Left ventricle myocardium superior (tissue), 1 donor: ENCODE results near the gene NFKBIA. TPM values are rescaled to one million over a fixed set of nuclear protein-coding genes. Genes with fewer than 3 reads are reported as not detected.
"Not testable (repeated sequence)": the region's sequence is repeated elsewhere in the genome, so short reads cannot be mapped to it uniquely, and the experiment has no call there.

Experiments used
- ATAC-seq: fragments of 200-7000 bp; cut with Tn5 transposase; one replicate; pipeline ENCODE4 v1.9.1; 2020; ENCODE audit warnings: mild to moderate bottlenecking, moderate library complexity
- DNase-seq: peaks from one replicate; pipeline ENCODE4 v3.0.0-alpha.2; 2020
- intact Hi-C: fragments of 100-400 bp; cut with micrococcal nuclease; formaldehyde crosslinking; loops from one replicate; pipeline ENCODE4 v1.11.0; 2022
- total RNA-seq: library from RNA; stranded (reverse); fragmentation: NEBNext Ultra II Directional; extraction: Animal tissue kit (Norgen Biotek cat#: 25700); gene quantifications from one replicate; pipeline ENCODE4 v1.2.1, GENCODE V29; 2021
- donor health status: DM: no; HTN: yes; CAD: no; lungs with severe emphysema.

The NFKBIA gene
- total RNA-seq, 1 donor from 2014 or later: 96.4 TPM

DNA sequence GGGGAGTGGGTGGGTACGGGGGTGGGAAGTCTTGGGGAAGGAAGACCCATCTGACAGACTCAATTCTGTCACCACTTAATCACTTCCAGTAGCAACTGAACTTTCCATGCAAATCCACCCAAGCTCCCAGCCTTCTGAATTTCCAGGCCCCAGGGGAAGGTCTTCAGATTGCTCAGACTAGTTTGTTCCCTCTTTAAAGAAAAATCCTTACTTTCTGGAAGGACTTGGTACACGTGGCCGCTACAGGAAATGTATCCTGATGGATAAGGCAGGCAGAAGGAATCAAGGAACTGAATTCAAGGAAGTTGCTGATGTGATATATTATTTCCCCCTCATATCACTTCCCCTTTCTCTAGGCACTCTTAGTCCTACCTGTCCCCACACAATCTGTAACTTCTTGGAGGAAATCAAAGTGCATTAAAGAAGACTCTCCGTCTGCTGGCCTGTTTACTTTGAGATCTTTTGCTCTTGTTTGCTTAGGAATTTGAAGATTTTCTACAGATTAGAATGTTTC, 6.4 kb downstream of the NFKBIA start:
- ATAC-seq: peak; percentile 31
- DNase-seq: no peak
- intact Hi-C loops: no loop called here

DNA sequence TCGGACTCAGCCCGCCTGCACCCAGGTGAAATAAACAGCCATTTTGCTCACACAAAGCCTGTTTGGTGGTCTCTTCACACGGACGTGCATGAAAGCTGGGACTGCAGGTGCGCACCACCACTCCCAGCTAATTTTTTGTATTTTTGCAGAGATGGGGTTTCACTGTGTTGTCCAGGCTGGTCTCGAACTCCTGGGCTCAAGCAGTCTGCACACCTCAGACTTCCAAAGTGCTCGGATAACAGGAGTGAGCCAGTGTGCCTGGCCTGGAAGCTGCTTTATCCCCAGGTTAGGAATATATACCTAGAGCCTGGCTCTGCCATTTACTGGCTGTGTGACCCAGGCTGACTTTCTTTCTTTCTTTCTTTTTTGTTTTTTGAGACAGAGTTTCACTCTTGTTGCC, 7.9 kb downstream of the NFKBIA start:
- intact Hi-C loops, DNase-seq: not testable (repeated sequence)

DNA sequence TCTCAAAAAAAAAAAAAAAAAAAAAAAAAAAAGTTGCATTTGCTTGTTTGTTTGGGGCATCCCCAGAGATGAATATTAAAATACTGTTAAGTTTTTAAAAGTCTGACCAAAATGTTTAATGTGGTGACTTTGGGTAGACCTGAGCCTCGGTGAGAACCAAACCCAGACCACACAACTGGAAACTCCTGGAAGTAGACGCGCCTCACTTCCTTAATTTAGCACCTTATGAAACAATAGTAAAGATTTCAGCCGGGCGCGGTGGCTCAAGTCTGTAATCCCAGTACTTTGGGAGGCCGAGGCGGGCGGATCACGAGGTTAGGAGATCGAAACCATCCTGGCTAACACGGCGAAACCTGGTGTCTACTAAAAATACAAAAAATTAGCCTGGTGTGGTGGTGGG, 9.3 kb downstream of the NFKBIA start:
- ATAC-seq: no peak
- no peak for DNase-seq
- intact Hi-C loops: no loop called here

More for the DNA sequence above, 7.9 kb downstream of the NFKBIA start:
- not testable (repeated sequence) for ATAC-seq

DNA sequence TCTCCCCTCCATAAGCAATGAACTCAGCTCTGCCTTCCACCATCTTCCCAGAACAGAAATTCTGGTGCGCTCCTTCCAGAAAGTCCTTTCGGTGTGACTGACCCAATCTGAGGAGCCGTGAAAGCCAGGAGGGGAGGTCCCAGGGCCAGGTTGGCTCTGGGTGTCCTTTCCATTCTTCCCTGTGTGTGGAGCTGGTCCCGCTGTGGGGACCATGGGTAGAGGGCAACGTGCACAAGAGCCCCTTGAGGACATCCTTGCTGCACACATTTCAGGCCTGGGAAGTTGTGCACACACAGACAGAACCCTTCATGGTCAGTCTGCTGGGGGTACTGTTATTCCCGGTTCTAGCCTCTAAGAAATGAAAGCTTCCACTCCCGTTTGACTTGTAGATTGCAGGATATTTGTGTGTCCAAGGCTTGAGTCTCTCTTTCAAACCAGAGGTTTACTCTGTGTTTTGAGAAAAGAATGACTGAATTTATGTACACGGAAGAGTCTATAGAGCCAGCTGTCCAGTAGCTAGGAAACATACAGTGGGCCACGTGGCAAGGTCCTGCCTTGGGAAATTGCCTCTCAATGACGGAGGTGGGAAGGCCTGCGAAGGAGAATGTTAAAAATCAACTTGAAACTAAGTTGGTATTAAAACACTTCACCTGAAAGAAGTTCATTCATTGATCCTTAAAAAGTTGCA, 10.1 kb downstream of the NFKBIA start:
- intact Hi-C loops: no loop called here
- no peak for DNase-seq

DNA sequence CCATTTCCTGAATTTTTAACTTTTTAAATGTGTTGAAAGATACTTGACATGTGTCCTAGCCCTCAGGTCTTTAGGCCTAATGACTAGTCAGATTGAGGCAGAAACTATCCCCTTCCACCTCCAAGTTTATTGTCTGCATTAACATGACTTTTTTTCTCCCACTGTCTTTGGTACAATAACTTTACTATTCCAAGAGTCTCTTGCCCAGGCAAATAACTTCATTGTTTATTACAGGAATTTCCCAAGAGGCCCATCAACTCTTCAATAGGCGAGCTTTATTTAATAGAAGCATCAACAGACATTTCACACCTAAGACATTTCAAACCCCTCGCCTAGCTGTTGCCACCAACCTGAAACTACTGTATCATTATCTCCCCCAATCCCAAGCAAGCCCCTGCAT, 10.7 kb downstream of the NFKBIA start:
- no peak for DNase-seq
- intact Hi-C loops: no loop called here
- ATAC-seq: no peak

More for the DNA sequence above, 10.1 kb downstream of the NFKBIA start:
- no peak for ATAC-seq

DNA sequence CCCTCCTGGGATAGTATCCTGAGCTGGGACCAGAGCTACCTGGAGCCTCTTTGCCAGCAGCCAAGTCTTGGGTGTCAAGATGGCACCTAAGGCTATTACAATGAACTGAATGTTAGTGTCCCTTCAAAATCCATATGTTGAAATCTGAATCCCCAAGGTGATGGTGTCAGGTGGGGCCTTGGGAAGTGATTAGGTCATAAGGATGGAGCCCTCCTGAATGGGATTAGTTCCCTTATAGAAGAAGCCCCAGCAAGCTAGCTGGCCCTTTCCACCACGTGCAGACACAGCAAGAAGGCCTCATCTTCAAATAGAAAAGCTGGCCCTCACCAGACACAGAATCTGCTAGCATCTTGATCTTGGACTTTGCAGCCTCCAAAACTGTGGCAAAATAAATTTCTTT, 12.4 kb downstream of the NFKBIA start:
- no peak for ATAC-seq
- intact Hi-C loops: no loop called here

DNA sequence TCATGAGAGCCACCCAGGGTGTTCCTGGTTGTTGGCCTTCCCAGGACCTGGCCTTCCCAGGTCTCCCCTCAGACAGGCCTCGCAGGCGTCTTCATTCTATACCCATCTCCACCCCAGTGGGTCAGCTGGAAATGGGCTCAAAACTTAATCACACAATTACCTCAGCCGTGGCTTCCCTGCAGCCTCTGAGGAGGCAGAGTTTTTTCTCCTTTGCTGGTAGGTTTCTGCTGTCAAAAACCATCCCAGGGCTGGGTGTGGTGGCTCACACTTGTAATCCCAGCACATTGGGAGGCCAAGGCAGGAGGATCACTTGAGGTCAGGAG, 13.2 kb downstream of the NFKBIA start:
- no peak for DNase-seq

More for the DNA sequence above, 12.4 kb downstream of the NFKBIA start:
- DNase-seq: no peak

DNA sequence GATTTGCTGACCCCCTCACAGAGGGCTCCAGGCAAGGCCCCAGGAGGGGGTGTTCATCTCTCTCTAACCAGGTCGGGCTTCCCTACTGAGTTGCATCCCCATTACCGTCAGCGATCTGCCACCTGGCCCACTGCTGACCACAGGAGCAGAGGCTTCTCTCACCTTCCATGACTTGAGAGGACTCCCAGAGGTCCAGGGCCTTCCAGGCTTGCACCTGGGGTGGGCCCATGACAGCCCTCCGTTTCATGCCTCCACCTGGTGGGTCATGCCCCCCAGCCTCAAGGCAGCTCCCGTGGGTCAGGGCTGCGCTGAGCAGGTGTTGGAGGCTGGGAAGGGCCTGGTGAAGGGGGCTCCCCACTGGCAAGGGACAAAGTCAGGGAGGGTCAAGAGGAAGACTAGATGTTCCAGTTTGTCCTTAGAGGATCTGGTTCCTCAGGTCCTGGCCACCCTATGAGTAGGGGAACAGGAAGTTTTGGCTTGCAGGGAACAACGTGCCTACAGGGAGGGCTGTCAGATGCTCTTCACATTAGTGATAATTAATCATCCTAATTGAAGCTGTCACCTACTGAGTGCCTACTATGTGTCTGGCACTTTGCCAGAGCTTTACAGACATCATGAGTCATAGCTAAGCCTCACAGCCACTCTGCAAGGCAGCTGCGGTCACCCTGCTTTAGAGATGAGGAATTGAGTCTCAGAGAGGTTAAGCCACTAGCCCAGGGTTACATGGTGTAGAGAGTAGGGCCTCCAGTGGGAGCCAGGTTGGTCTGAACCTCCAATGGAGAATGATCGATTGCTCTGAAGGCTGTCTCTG, 13.8 kb downstream of the NFKBIA start:
- DNase-seq (no peak), ATAC-seq (no peak)
- intact Hi-C loops: no loop called here

More for the DNA sequence above, 13.2 kb downstream of the NFKBIA start:
- intact Hi-C loops: no loop called here
- no peak for ATAC-seq

DNA sequence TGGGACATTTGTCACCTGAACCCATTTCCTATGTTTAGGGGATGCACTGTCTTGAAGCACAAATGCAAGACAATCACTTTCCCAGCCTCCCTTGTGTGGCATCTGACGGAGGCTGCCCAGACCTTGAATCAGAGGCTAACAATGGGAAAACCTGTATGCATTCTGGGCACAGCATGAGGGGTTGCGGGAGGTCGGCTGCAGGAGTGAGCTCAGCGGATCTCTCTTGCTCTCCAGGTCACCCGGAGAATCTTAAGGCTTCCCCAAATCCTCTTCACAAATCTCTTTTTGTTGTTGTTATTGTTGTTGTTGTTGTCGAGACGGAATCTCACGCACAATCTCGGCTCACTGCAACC, 15.3 kb downstream of the NFKBIA start:
- no peak for DNase-seq
- ATAC-seq: no peak
- intact Hi-C loops: no loop called here

DNA sequence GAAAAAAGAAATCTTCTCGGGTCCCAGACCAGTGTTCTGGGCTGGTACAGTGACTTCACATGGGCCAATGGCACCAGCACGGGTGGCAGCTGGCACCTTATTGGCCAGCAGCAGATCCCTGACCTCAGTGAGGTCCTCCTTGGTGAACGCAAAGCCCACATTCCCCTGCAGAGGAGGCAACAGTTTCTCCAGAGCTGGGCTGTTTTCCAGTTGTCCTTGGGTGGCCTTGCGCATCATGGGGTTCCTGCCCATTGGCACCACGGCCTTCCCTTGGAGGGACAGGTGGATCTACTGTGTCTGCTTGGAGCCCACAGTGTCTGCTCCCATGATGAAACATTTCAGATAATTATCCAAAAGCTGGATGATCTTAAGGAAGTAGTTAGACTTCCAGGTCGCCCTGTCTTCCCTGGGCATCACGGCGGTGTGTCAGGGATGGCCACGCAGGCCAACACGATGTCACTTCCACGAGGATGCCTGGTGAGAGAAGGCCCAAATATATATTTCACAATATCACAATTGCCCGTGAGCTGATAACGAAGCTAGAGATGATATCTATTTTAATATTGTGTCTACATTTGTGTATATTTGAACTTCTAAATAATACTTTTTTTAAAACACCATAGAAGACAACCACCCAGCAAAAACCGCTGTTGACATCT, 15.8 kb downstream of the NFKBIA start:
- ATAC-seq: no peak
- intact Hi-C loops: no loop called here
- no peak for DNase-seq

DNA sequence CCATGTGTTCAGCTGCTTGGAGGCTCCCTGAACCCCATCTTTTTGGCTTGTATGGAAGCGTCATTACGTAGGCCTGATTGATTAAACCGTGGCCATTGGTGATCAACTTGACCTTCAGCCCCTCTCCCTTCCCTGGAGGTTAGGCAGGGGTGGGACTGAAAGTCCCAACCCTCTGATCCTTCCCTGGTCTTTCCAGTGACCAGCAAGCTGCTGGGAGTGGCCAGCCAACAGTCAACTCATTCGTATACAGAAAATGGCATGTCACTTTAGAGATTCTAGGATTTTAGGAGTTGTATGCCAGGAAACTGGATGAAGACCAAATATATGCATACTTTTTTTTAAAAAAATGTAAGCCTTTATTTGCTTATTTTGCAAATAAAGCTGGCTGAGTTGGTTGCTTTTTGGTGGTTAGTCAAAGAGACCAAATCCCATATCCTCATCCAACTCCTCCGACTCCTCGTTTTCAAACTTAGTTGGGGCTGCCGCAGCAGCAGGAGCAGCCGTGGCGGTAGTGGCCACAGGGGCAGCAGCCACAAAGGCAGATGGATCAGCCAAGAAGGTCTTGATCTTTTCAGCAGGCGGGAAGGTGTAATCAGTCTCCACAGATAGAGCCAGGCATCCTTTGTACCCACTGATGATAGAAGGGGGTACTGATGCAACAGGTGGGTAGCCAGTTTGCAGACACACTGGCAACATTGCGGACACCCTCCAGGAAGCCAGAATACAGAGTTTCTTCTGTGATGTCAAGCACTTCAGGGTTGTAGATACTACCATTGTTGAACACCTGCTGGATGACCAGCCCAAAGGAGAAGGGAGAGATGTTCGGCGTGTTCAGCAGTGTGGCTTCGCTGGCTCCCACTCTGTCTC, 16.6 kb downstream of the NFKBIA start:
- DNase-seq (no peak), ATAC-seq (no peak)
- intact Hi-C loops: no loop called here

DNA sequence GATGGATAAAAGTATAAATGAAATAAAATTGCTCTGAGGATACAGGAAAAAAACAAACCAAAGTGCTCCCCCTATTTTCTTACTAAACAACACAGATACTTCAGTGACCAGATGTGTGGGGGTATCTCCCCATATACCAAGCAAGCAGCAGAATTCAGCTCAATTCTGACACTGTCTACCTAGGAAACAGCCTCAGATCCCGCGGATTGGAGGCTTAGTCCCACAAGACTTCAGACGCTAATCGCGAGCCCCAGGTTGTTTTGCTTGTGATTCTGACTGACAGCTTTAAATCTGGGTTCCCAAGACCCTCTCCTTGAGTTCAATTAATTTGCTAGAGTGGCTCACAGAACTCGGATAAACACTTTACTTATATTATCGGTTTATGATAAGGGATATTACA, 17.3 kb downstream of the NFKBIA start:
- DNase-seq (no peak), ATAC-seq (no peak)
- intact Hi-C loops: no loop called here

DNA sequence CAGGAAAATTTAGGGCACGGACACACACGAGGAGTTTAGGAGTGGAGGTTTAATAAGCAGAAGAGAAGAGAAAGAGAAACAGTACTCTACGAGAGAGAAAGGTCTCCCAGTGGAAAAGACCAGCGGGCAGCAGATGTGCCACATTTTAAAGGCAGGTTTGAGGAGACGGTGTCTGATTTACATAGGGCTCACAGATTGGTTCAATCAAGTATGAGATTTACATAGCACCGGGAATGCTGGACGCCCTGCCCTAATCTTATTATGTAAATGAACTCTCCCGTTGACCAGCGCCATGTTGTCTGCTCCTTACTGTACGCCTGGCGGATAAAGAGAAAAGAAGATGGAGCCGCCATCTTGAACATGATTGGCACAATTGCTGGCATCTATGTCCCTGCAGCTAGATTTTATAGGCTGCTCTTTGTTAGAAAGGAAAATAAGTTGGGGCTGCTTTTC, 17.9 kb downstream of the NFKBIA start:
- ATAC-seq: peak; percentile 55
- DNase-seq: peak; percentile 49
- intact Hi-C loops: no loop called here

DNA sequence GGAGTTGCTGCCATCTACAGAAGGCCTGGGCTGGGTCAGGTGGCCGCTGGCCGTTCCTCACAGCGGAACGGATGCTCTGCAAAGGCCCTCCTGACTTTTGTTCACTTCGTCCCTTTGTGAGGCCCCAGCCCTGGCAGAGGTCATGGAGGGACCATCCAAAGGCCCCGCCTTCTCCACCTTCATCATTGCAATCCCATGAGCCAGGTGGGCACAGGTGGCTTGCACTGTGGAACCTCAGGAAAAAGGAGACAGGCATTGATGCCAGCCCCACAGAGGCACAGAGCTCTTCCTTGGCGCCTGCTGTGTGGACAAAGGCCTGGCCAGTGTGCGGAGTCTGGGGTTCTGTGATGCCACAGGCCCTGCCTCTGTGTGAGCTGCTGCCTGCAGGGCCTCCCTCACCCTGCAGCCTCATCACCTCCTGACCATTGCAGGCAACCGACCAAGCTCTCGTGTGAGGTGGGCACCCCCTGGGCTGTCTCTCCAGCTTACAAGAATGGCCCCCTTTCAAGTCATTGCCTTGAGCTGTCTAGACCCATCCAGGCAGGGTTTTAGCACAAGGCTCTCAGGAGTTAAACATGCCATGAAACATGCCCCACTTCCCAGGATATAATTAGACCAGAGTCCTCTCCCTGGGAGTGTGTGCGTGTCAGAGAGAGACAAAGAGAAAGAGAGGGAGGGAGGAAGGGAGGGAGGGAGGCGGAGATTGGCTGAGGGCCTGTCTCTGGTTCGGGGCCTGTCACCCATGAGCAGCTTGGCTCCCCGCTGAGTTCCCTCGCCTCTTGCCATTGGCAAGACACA, 19.3 kb downstream of the NFKBIA start:
- ATAC-seq (peak; percentile 97), DNase-seq (peak; percentile 89)
- intact Hi-C loops: no loop called here

DNA sequence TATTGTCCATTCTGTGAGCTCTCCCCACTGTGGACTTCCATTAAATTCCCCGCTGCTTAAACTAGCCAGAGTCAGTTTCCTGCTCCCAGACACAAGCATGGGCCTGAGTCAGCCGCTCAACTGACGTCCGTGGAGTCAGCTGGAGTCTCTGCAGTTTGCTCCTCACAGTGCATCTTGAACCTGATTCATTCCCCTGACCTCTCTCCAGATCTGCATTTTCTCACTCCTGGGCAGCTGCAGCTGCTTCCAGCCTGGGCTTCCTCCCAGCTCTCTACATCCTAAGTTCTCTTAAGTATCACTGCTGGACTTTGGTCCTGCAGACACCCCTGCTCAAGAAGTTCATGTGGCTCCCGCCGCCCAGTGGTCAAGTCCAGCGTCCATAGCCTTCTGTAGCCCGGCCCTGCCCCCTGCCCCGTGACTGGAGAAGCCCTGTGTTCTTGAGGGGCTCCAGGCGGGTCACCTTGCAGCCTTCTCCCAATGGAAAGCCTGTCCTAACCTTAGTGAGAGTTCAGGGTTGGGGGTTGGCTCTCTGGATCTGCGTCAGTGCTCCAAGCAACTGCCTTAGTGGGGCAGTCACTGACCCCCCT, 20.0 kb downstream of the NFKBIA start:
- DNase-seq (peak; percentile 76), ATAC-seq (peak; percentile 60)
- intact Hi-C loops: no loop called here

DNA sequence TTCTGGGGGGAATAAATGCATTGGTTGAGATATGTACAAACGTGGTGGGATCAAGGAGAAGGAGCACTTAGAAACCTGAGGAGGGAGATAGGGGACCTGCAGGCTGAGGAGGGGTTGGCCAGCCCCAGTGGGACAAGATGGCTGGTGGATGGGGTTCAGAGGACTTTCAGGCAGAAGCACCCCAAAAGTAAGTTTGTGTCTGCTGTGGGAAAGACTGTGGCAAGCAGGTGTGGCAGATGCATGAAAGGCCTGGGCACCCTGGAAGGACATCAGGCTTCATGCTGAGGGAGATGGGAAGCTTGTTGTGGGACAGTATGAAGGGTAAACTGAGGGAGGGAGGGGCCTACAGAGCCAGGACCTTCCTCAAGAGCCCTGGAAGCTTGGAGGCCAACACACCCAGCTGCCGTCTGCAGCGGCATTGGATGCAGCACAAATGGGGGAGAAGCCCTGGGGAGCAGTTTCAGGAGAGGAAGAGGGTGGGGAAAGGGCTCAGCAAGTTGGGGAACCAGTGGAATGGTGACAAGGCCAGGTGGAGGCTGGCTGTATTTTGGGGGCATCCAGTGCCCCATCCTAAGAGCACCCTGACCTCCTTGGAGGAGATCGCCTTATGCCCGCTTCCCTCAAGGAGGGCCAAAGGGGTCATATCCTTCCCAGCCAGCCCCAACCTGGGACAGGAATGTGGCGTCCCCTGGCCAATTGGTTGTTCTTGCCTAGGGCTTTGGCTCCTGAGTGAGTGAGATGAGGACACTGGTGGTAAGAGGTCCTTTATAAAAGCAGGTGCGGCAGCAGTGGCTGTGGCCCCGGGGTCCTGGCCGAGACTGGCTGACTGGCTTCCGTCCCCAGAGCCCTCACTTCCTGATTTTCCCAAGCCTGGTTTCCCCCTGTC, 20.7 kb downstream of the NFKBIA start:
- ATAC-seq: no peak
- no peak for DNase-seq
- intact Hi-C loops: no loop called here

DNA sequence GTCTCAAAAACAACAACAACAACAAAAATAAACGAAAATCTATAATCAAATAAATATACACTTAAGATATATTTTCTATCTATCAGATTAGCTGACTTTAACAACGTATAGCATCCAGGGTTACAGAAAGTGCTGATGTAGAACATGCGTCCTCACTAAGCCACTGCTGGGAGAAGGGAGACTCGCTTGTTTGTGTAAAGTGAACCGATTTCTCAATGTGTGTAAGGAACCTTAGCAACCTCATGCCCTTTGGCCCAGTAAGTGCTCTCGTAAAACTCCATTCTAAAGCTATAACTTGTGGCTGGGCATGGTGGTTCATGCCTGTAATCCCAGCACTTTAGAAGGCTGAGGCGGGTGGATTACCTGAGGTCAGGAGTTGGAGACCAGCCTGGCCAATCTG, 23.8 kb downstream of the NFKBIA start:
- DNase-seq: no peak
- intact Hi-C loops: no loop called here

More for the DNA sequence above, 23.8 kb downstream of the NFKBIA start:
- no peak for ATAC-seq
